IMR-90 (cell line): ENCODE results near the gene UBR7. TPM values are rescaled to one million over a fixed set of nuclear protein-coding genes. Genes with fewer than 3 reads are reported as not detected.

Source experiments
- ATAC-seq: fragments of 200-7000 bp; cut with Tn5 transposase; 2 replicates; pipeline ENCODE4 v1.9.1; 2020; ENCODE audit warnings: low read depth, mild to moderate bottlenecking, moderate library complexity
- BruUV-seq: library from RNA; stranded (reverse); fragments of 400-500 nt; replicated peaks from 2 replicates; lab custom pipeline; 2021; lab: Mats Ljungman, UMichigan
- CTCF ChIA-PET: fragments of 300-600 bp; formaldehyde crosslinking; extraction: SDS; loops from one replicate; lab custom pipeline; 2021; ENCODE audit warnings: antibody characterized with exemption; lab: Yijun Ruan, JAX
- POLR2A ChIA-PET: fragments of 300-600 bp; sonication (Branson Sonifier 250); formaldehyde crosslinking; loops from one replicate; lab custom pipeline; 2022; ENCODE audit warnings: antibody characterized with exemption; ENCODE audit not compliant: unreplicated experiment; lab: Charles Lee
- DNase-seq: peaks from one replicate; pipeline ENCODE4 v3.0.0; 2013
- H2AFZ ChIP-seq: replicated peaks from 2 replicates; pipeline ENCODE3; 2013; ENCODE audit warnings: low read length, mild to moderate bottlenecking; ENCODE audit not compliant: poor library complexity
- H2AK5ac ChIP-seq: 2 replicates; pipeline ENCODE4 v1.6.1; 2013; ENCODE audit warnings: low read depth, low read length, inconsistent platforms
- H2AK9ac ChIP-seq: replicated peaks from 2 replicates; pipeline ENCODE3; 2013; ENCODE audit warnings: mild to moderate bottlenecking, low read depth, low read length, moderate library complexity; ENCODE audit not compliant: poor library complexity
- H2BK120ac ChIP-seq: 2 replicates; pipeline ENCODE4 v1.6.1; 2013; ENCODE audit warnings: low read depth, low read length, inconsistent platforms
- H2BK15ac ChIP-seq: 3 replicates; pipeline ENCODE4 v1.6.1; 2013; ENCODE audit warnings: low read depth, low read length, inconsistent platforms
- H2BK20ac ChIP-seq: 2 replicates; pipeline ENCODE4 v1.6.1; 2013; ENCODE audit warnings: low read depth, mild to moderate bottlenecking, inconsistent platforms, low read length, moderate library complexity
- H2BK5ac ChIP-seq: 2 replicates; pipeline ENCODE4 v1.6.1; 2013; ENCODE audit warnings: mild to moderate bottlenecking, low read depth, low read length, inconsistent platforms; ENCODE audit not compliant: poor library complexity, severe bottlenecking
- H3K14ac ChIP-seq: replicated peaks from 2 replicates; pipeline ENCODE4 v1.6.1; 2013; ENCODE audit warnings: low read depth, low read length, inconsistent platforms
- H3K18ac ChIP-seq: 2 replicates; pipeline ENCODE4 v1.6.1; 2013; ENCODE audit warnings: low read depth, low read length, control low read depth
- H3K23ac ChIP-seq: 2 replicates; pipeline ENCODE4 v1.6.1; 2013; ENCODE audit warnings: low read depth, low read length, inconsistent platforms
- H3K27ac ChIP-seq: 2 replicates; pipeline ENCODE4 v1.5.1; 2013; ENCODE audit warnings: mild to moderate bottlenecking, control low read depth, low read length; ENCODE audit not compliant: insufficient read depth
- H3K27me3 ChIP-seq: 2 replicates; pipeline ENCODE4 v1.6.1; 2013; ENCODE audit warnings: low read length; ENCODE audit not compliant: control insufficient read depth, insufficient read depth
- H3K36me3 ChIP-seq: 2 replicates; pipeline ENCODE4 v1.6.1; 2013; ENCODE audit warnings: low read length, mixed read lengths; ENCODE audit not compliant: control insufficient read depth, insufficient read depth
- H3K4ac ChIP-seq: 2 replicates; pipeline ENCODE4 v1.6.1; 2013; ENCODE audit warnings: low read depth, low read length, inconsistent platforms
- H3K4me1 ChIP-seq: 2 replicates; pipeline ENCODE4 v1.6.1; 2013; ENCODE audit warnings: low read length, mixed read lengths; ENCODE audit not compliant: control insufficient read depth, insufficient read depth
- H3K4me2 ChIP-seq: 2 replicates; pipeline ENCODE4 v1.6.1; 2013; ENCODE audit warnings: low read depth, mild to moderate bottlenecking, control low read depth, low read length, moderate library complexity
- H3K4me3 ChIP-seq: 2 replicates; pipeline ENCODE4 v1.5.1; 2013; ENCODE audit warnings: low read depth, mild to moderate bottlenecking, control low read depth, low read length, moderate library complexity; ENCODE audit not compliant: insufficient read depth
- H3K56ac ChIP-seq: 2 replicates; pipeline ENCODE4 v1.6.1; 2013; ENCODE audit warnings: low read length, inconsistent platforms; ENCODE audit not compliant: insufficient read depth; ENCODE audit errors: extremely low read depth
- H3K79me1 ChIP-seq, 2 experiments: 2 replicates each; pipeline ENCODE4 v1.6.1; 2013; ENCODE audit warnings: low read length in 2 of 2, inconsistent platforms in 1 of 2, low read depth in 1 of 2
- H3K9ac ChIP-seq: 2 replicates; pipeline ENCODE4 v1.6.1; 2013; ENCODE audit warnings: low read depth, low read length, control low read depth
- H3K9me1 ChIP-seq: 2 replicates; pipeline ENCODE4 v1.6.1; 2013; ENCODE audit warnings: low read length, inconsistent platforms; ENCODE audit not compliant: insufficient read depth
- H3K9me3 ChIP-seq: 2 replicates; pipeline ENCODE4 v1.6.1; 2013; ENCODE audit warnings: low read length; ENCODE audit not compliant: control insufficient read depth, insufficient read depth
- H4K20me1 ChIP-seq: 2 replicates; pipeline ENCODE4 v1.6.1; 2013; ENCODE audit warnings: low read length, inconsistent platforms; ENCODE audit not compliant: insufficient read depth
- H4K5ac ChIP-seq: 2 replicates; pipeline ENCODE4 v1.6.1; 2013; ENCODE audit warnings: mild to moderate bottlenecking, low read depth, low read length, control low read depth
- H4K8ac ChIP-seq, 2 experiments: 2 replicates each; pipeline ENCODE4 v1.6.1; 2013; ENCODE audit warnings: low read depth in 2 of 2, low read length in 2 of 2, control low read depth in 1 of 2, inconsistent platforms in 1 of 2
- H4K91ac ChIP-seq: 2 replicates; pipeline ENCODE4 v1.6.1; 2013; ENCODE audit warnings: low read depth, low read length, inconsistent platforms; ENCODE audit not compliant: insufficient read depth
- CEBPB ChIP-seq: IDR thresholded peaks from 2 replicates; pipeline ENCODE4 v1.6.1; 2012; ENCODE audit warnings: low read depth, low read length, improper control_type of control experiment
- CTCF ChIP-seq: conservative IDR thresholded peaks from 2 replicates; pipeline ENCODE4 v1.5.1; 2012; ENCODE audit warnings: mild to moderate bottlenecking, low read depth, low read length, improper control_type of control experiment
- FOS ChIP-seq: fragments of 150-350 bp; IDR thresholded peaks from 2 replicates; pipeline ENCODE4 v1.6.1; 2016; ENCODE audit warnings: low read depth, low read length
- MAZ ChIP-seq: IDR thresholded peaks from 2 replicates; pipeline ENCODE4 v1.6.1; 2012; ENCODE audit warnings: low read depth, mild to moderate bottlenecking, low read length, improper control_type of control experiment, moderate library complexity, borderline replicate concordance
- NFE2L2 ChIP-seq: fragments of 150-350 bp; IDR thresholded peaks from 2 replicates; pipeline ENCODE4 v1.6.1; 2016; ENCODE audit warnings: low read depth, mild to moderate bottlenecking, low read length
- POLR2A ChIP-seq: IDR thresholded peaks from 2 replicates; pipeline ENCODE4 v1.6.1; 2012; ENCODE audit warnings: mild to moderate bottlenecking, low read depth, low read length
- RAD21 ChIP-seq: IDR thresholded peaks from 2 replicates; pipeline ENCODE4 v1.6.1; 2012; ENCODE audit warnings: low read length, improper control_type of control experiment
- RCOR1 ChIP-seq: IDR thresholded peaks from 2 replicates; pipeline ENCODE4 v1.6.1; 2012; ENCODE audit warnings: mild to moderate bottlenecking, low read length, improper control_type of control experiment; ENCODE audit not compliant: insufficient replicate concordance
- SMC3 ChIP-seq: fragments of 150-350 bp; IDR thresholded peaks from 2 replicates; pipeline ENCODE4 v1.6.1; 2016; ENCODE audit warnings: low read depth, mild to moderate bottlenecking, antibody characterized with exemption, low read length, moderate library complexity
- WGBS, 2 experiments: methylation state at CpG; one replicate each; pipeline versions ENCODE4 v1.1.5 to v1.1.7; 2013; ENCODE audit warnings: missing lambda C conversion rate in 2 of 2; ENCODE audit not compliant: insufficient read length in 1 of 2; ENCODE audit errors: extremely low coverage in 2 of 2; 5-methylcytosine and 5-hydroxymethylcytosine counted together
- dilution Hi-C: fragments of 300-500 bp; cut with HindIII; formaldehyde crosslinking; loops from one replicate; pipeline ENCODE4 v1.14.3; 2018; ENCODE audit warnings: low sequenced_read_pairs; ENCODE audit not compliant: unreplicated experiment
- in situ Hi-C: fragments of 300-500 bp; cut with MboI; formaldehyde crosslinking; loops from 3 replicates; pipeline ENCODE4 v1.14.3; 2019; ENCODE audit warnings: low sequenced_read_pairs, inconsistent platforms, mixed read lengths
- intact Hi-C: fragments of 100-400 bp; cut with micrococcal nuclease; formaldehyde crosslinking; loops from 2 replicates; pipeline ENCODE4 v1.10.0; 2022
- polyA plus RNA-seq, 3 experiments: library from polyadenylated mRNA; depleted of rRNA; stranded (reverse); fragments of >200 nt; gene quantifications; 2 replicates each; pipeline ENCODE4 v1.2.3, GENCODE V29; 2012; ENCODE audit warnings: low replicate concordance in 1 of 3
- total RNA-seq: library from RNA; depleted of rRNA; stranded (reverse); fragments of >200 nt; gene quantifications from 2 replicates; pipeline ENCODE4 v1.2.3, GENCODE V29; 2012
- TF ChIP-seq, protein P1 (sequence below): fragments of 150-350 bp; IDR thresholded peaks from 2 replicates; pipeline ENCODE4 v1.6.1; 2016; ENCODE audit warnings: low read depth, mild to moderate bottlenecking, low read length, moderate library complexity, borderline replicate concordance
- TF ChIP-seq, protein P2 (sequence below): fragments of 150-350 bp; IDR thresholded peaks from 2 replicates; pipeline ENCODE4 v1.6.1; 2017; ENCODE audit warnings: mild to moderate bottlenecking, antibody characterized with exemption, low read length, low read depth

The UBR7 gene
- total and polyA plus RNA-seq, 2 of the 4 experiments (the other 2 are of a cell fraction), result 24.2 to 29.4 TPM

GRCh38 chr14:93276031-93276716, 69.1 kb downstream of the UBR7 start:
- H3K79me1 ChIP-seq, result peaks cover 47 to 56% of the 10 kb centered on the region in 2 experiments
- in situ Hi-C loops (no loop called here), dilution Hi-C loops (no loop called here), intact Hi-C loops (no loop called here)
- no peaks in the 10 kb centered on the region for H3K4me1 ChIP-seq
- no peak for DNase-seq
- H3K23ac ChIP-seq, result no peak overlapping the region
- H3K4me3 ChIP-seq, result no peak overlapping the region
- H3K9me1 ChIP-seq, result peaks cover 7% of the 10 kb centered on the region; the same call in 1 of the 2 replicates
- no peak overlapping the region for H4K8ac ChIP-seq
- POLR2A ChIA-PET, result no interaction called here
- no peak overlapping the region for H2AFZ ChIP-seq
- TF ChIP-seq, protein P1, sequence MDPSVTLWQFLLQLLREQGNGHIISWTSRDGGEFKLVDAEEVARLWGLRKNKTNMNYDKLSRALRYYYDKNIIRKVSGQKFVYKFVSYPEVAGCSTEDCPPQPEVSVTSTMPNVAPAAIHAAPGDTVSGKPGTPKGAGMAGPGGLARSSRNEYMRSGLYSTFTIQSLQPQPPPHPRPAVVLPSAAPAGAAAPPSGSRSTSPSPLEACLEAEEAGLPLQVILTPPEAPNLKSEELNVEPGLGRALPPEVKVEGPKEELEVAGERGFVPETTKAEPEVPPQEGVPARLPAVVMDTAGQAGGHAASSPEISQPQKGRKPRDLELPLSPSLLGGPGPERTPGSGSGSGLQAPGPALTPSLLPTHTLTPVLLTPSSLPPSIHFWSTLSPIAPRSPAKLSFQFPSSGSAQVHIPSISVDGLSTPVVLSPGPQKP, result no peak
- no peak for TF ChIP-seq CEBPB
- no peak for TF ChIP-seq MAZ
- TF ChIP-seq SMC3, result no peak
- TF ChIP-seq CTCF, result no peak
- no peak for TF ChIP-seq POLR2A
- no peak for TF ChIP-seq FOS
- TF ChIP-seq RCOR1, result no peak
- TF ChIP-seq RAD21, result no peak
- TF ChIP-seq, protein P2, sequence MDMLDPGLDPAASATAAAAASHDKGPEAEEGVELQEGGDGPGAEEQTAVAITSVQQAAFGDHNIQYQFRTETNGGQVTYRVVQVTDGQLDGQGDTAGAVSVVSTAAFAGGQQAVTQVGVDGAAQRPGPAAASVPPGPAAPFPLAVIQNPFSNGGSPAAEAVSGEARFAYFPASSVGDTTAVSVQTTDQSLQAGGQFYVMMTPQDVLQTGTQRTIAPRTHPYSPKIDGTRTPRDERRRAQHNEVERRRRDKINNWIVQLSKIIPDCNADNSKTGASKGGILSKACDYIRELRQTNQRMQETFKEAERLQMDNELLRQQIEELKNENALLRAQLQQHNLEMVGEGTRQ, result no peak
- TF ChIP-seq NFE2L2, result no peak
- CTCF ChIA-PET, result interaction anchor here (1.6 kb wide), 1 partner anchor 55 kb away, joined by 5 read pairs; no protein-coding TSS in a partner anchor
- no peak overlapping the region for H4K91ac ChIP-seq
- H3K4ac ChIP-seq, result no peak overlapping the region
- no peak overlapping the region for H3K27ac ChIP-seq
- H3K27me3 ChIP-seq, result no peaks in the 10 kb centered on the region
- no peak overlapping the region for H2AK9ac ChIP-seq
- H4K5ac ChIP-seq, result no peak overlapping the region
- H3K4me2 ChIP-seq, result no peak overlapping the region
- H3K9ac ChIP-seq, result no peak overlapping the region
- H2AK5ac ChIP-seq, result no peak overlapping the region
- no peak overlapping the region for H2BK20ac ChIP-seq
- 0 out of 2 replicates have a peak, but pooled peaks cover 5% of the 10 kb centered on the region for H4K20me1 ChIP-seq
- no peak overlapping the region for H3K56ac ChIP-seq
- no peak for ATAC-seq
- no peak overlapping the region for H2BK120ac ChIP-seq
- H3K9me3 ChIP-seq, result no peaks in the 10 kb centered on the region
- WGBS, 2 experiments, result no CpG with 5 or more reads among the region's 3 CpGs
- H3K14ac ChIP-seq, result no peak overlapping the region
- H2BK15ac ChIP-seq, result no peak overlapping the region
- no TSS peak for BruUV-seq
- H3K36me3 ChIP-seq, result peaks cover 5% of the 10 kb centered on the region
- H2BK5ac ChIP-seq, result no peak overlapping the region
- no peak overlapping the region for H3K18ac ChIP-seq
